ENCODE results near the gene ZEB2.

- TF ChIP-seq, protein P1, sequence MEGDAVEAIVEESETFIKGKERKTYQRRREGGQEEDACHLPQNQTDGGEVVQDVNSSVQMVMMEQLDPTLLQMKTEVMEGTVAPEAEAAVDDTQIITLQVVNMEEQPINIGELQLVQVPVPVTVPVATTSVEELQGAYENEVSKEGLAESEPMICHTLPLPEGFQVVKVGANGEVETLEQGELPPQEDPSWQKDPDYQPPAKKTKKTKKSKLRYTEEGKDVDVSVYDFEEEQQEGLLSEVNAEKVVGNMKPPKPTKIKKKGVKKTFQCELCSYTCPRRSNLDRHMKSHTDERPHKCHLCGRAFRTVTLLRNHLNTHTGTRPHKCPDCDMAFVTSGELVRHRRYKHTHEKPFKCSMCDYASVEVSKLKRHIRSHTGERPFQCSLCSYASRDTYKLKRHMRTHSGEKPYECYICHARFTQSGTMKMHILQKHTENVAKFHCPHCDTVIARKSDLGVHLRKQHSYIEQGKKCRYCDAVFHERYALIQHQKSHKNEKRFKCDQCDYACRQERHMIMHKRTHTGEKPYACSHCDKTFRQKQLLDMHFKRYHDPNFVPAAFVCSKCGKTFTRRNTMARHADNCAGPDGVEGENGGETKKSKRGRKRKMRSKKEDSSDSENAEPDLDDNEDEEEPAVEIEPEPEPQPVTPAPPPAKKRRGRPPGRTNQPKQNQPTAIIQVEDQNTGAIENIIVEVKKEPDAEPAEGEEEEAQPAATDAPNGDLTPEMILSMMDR (IDR thresholded peaks at IDR 0.05): no peak
- TF ChIP-seq REST (IDR thresholded peaks at IDR 0.05; ENCODE audit: insufficient read depth in 1 of 2, low read depth in 2 of 2, low read length in 1 of 2): no peak
Measured at GRCh38 chr2:144460727-144461307, 59.1 kb downstream of the ZEB2 start.

All from Panc1 (cell line).